ENCODE data around the gene CCL22.

- no peak for TF ChIP-seq EZH2 (IDR thresholded peaks at IDR 0.05; ENCODE audit: borderline replicate concordance, low read depth, low read length, severe bottlenecking)
- TF ChIP-seq CTCF (IDR thresholded peaks at IDR 0.05; ENCODE audit: borderline replicate concordance, extremely low read depth, low read length, poor library complexity, severe bottlenecking): no peak
These were observed 40.2 kb upstream of the CCL22 start for GRCh38 chr16:57318240-57318970.
